ENCODE measurements around the gene THBS2. TPM values are rescaled to one million over a fixed set of nuclear protein-coding genes. Genes with fewer than 3 reads are reported as not detected.
"Not testable (repeated sequence)": the region's sequence is repeated elsewhere in the genome, so short reads cannot be mapped to it uniquely, and the experiment has no call there.

Gene THBS2
- total and polyA plus RNA-seq, 5 donors from 2014 or later = 0.02 TPM; not detected in 4

- no peak overlapping the region for H3K27ac Mint-ChIP-seq
Observed at GRCh38 chr6:169201985-169202384, 51.7 kb downstream of the THBS2 start.

GRCh38 chr6:169200893-169201514, 52.6 kb downstream of the THBS2 start:
- no peak overlapping the region for H3K27ac Mint-ChIP-seq
- no peaks in the 10 kb centered on the region for H3K9me3 Mint-ChIP-seq
- no peak for DNase-seq
- Histone ChIP-seq H3K27me3 (ENCODE audit: control insufficient read depth, insufficient read depth, low read length) (no peaks in the 10 kb centered on the region), H3K36me3 (ENCODE audit: control insufficient read depth, insufficient read depth, low read length) (no peaks in the 10 kb centered on the region), H3K4me1 (ENCODE audit: control insufficient read depth, insufficient read depth, low read length, poor library complexity, severe bottlenecking) (no peaks in the 10 kb centered on the region), H3K4me3 (ENCODE audit: low read depth, low read length) (no peak overlapping the region), H3K27ac (ENCODE audit: insufficient read depth, low read length, poor library complexity, severe bottlenecking) (no peak overlapping the region), H3K9me3 (ENCODE audit: control insufficient read depth in 2 of 2, low read length in 2 of 2) (peaks cover 0 to under 1% of the 10 kb centered on the region in 2 experiments)
- ATAC-seq (ENCODE audit: low read depth in 2 of 2) = no peak
- no peaks in the 10 kb centered on the region for H3K36me3 Mint-ChIP-seq
- no peak overlapping the region for H3K4me3 Mint-ChIP-seq
- H3K27me3 Mint-ChIP-seq = peaks cover 16% of the 10 kb centered on the region
- H3K4me1 Mint-ChIP-seq = no peaks in the 10 kb centered on the region

More at GRCh38 chr6:169201985-169202384, 51.7 kb downstream of the THBS2 start:
- no peaks in the 10 kb centered on the region for H3K36me3 ChIP-seq (ENCODE audit: control insufficient read depth, insufficient read depth, low read length)
- no peak overlapping the region for H3K4me3 ChIP-seq (ENCODE audit: low read depth, low read length)
- peaks cover 0 to 9% of the 10 kb centered on the region in 2 experiments for H3K9me3 ChIP-seq (ENCODE audit: control insufficient read depth in 2 of 2, low read length in 2 of 2)
- H3K4me3 Mint-ChIP-seq = no peak overlapping the region
- no peaks in the 10 kb centered on the region for H3K4me1 ChIP-seq (ENCODE audit: control insufficient read depth, insufficient read depth, low read length, poor library complexity, severe bottlenecking)
- no peak for DNase-seq
- peaks cover 0 to 7% (median 0%) of the 10 kb centered on the region in 7 donors for H3K9me3 Mint-ChIP-seq
- no peaks in the 10 kb centered on the region for H3K4me1 Mint-ChIP-seq
- H3K27me3 ChIP-seq (ENCODE audit: control insufficient read depth, insufficient read depth, low read length) = no peaks in the 10 kb centered on the region
- peaks cover 16% of the 10 kb centered on the region for H3K27me3 Mint-ChIP-seq
- H3K36me3 Mint-ChIP-seq = no peaks in the 10 kb centered on the region
- no peak overlapping the region for H3K27ac ChIP-seq (ENCODE audit: insufficient read depth, low read length, poor library complexity, severe bottlenecking)
- ATAC-seq (ENCODE audit: low read depth in 2 of 2) = no peak

- peaks cover 0 to 1% (median 0%) of the 10 kb centered on the region in 7 donors for H3K9me3 Mint-ChIP-seq
- H3K4me1 ChIP-seq (ENCODE audit: control insufficient read depth, insufficient read depth, low read length, poor library complexity, severe bottlenecking) = no peaks in the 10 kb centered on the region
- H3K27ac Mint-ChIP-seq = no peak overlapping the region
- ATAC-seq (ENCODE audit: low read depth in 2 of 2) (no peak), DNase-seq (no peak)
- H3K27me3 ChIP-seq (ENCODE audit: control insufficient read depth, insufficient read depth, low read length) = no peaks in the 10 kb centered on the region
- no peak overlapping the region for H3K4me3 Mint-ChIP-seq
- no peaks in the 10 kb centered on the region for H3K36me3 Mint-ChIP-seq
- no peak overlapping the region for H3K4me3 ChIP-seq (ENCODE audit: low read depth, low read length)
- no peaks in the 10 kb centered on the region for H3K36me3 ChIP-seq (ENCODE audit: control insufficient read depth, insufficient read depth, low read length)
- no peaks in the 10 kb centered on the region for H3K9me3 ChIP-seq (ENCODE audit: control insufficient read depth in 2 of 2, low read length in 2 of 2)
- H3K4me1 Mint-ChIP-seq = no peaks in the 10 kb centered on the region
- H3K27me3 Mint-ChIP-seq = peaks cover 9% of the 10 kb centered on the region
- H3K27ac ChIP-seq (ENCODE audit: insufficient read depth, low read length, poor library complexity, severe bottlenecking) = no peak overlapping the region
Observed at GRCh38 chr6:169199625-169200335, 53.9 kb downstream of the THBS2 start.

- H3K27me3 ChIP-seq (ENCODE audit: control insufficient read depth, insufficient read depth, low read length) = no peaks in the 10 kb centered on the region
- no peaks in the 10 kb centered on the region for H3K9me3 ChIP-seq (ENCODE audit: control insufficient read depth in 2 of 2, low read length in 2 of 2)
- no peaks in the 10 kb centered on the region for H3K36me3 ChIP-seq (ENCODE audit: control insufficient read depth, insufficient read depth, low read length)
- Mint-ChIP-seq H3K36me3 (no peaks in the 10 kb centered on the region), H3K27me3 (peaks cover 9% of the 10 kb centered on the region), H3K4me1 (no peaks in the 10 kb centered on the region), H3K4me3 (no peak overlapping the region), H3K27ac (no peak overlapping the region), H3K9me3 (peaks cover 0 to 1% (median 0%) of the 10 kb centered on the region in 7 donors)
- DNase-seq = no peak
- no peak overlapping the region for H3K4me3 ChIP-seq (ENCODE audit: low read depth, low read length)
- H3K4me1 ChIP-seq (ENCODE audit: control insufficient read depth, insufficient read depth, low read length, poor library complexity, severe bottlenecking) = no peaks in the 10 kb centered on the region
- ATAC-seq (ENCODE audit: low read depth in 2 of 2) = no peak
- H3K27ac ChIP-seq (ENCODE audit: insufficient read depth, low read length, poor library complexity, severe bottlenecking) = no peak overlapping the region
Observed at GRCh38 chr6:169198885-169199284, 54.8 kb downstream of the THBS2 start.

- not testable (repeated sequence) for H3K36me3 Mint-ChIP-seq; H3K4me1 ChIP-seq (ENCODE audit: control insufficient read depth, insufficient read depth, low read length, poor library complexity, severe bottlenecking); H3K36me3 ChIP-seq (ENCODE audit: control insufficient read depth, insufficient read depth, low read length); ATAC-seq (ENCODE audit: low read depth in 2 of 2); H3K27me3 Mint-ChIP-seq; H3K9me3 Mint-ChIP-seq; H3K4me3 Mint-ChIP-seq; H3K27ac Mint-ChIP-seq; DNase-seq; H3K4me3 ChIP-seq (ENCODE audit: low read depth, low read length); H3K27ac ChIP-seq (ENCODE audit: insufficient read depth, low read length, poor library complexity, severe bottlenecking); H3K9me3 ChIP-seq (ENCODE audit: control insufficient read depth in 2 of 2, low read length in 2 of 2); H3K27me3 ChIP-seq (ENCODE audit: control insufficient read depth, insufficient read depth, low read length); H3K4me1 Mint-ChIP-seq
Observed at GRCh38 chr6:169197929-169198328, 55.7 kb downstream of the THBS2 start.

- not testable (repeated sequence) for H3K27ac Mint-ChIP-seq; H3K27me3 Mint-ChIP-seq; ATAC-seq (ENCODE audit: low read depth in 2 of 2); H3K27ac ChIP-seq (ENCODE audit: insufficient read depth, low read length, poor library complexity, severe bottlenecking); H3K4me1 ChIP-seq (ENCODE audit: control insufficient read depth, insufficient read depth, low read length, poor library complexity, severe bottlenecking); H3K4me3 Mint-ChIP-seq; H3K36me3 Mint-ChIP-seq; H3K36me3 ChIP-seq (ENCODE audit: control insufficient read depth, insufficient read depth, low read length); H3K27me3 ChIP-seq (ENCODE audit: control insufficient read depth, insufficient read depth, low read length); H3K9me3 ChIP-seq (ENCODE audit: control insufficient read depth in 2 of 2, low read length in 2 of 2); DNase-seq; H3K4me1 Mint-ChIP-seq; H3K9me3 Mint-ChIP-seq; H3K4me3 ChIP-seq (ENCODE audit: low read depth, low read length)
Observed at GRCh38 chr6:169196279-169196678, 57.4 kb downstream of the THBS2 start.

GRCh38 chr6:169194737-169195136, 58.9 kb downstream of the THBS2 start:
- Mint-ChIP-seq H3K4me1 (no peaks in the 10 kb centered on the region), H3K27me3 (no peaks in the 10 kb centered on the region), H3K36me3 (no peaks in the 10 kb centered on the region), H3K4me3 (no peak overlapping the region), H3K9me3 (peaks cover 0 to 4% (median 0%) of the 10 kb centered on the region in 7 donors), H3K27ac (no peak overlapping the region)
- DNase-seq (no peak), ATAC-seq (ENCODE audit: low read depth in 2 of 2) (no peak)
- H3K4me1 ChIP-seq (ENCODE audit: control insufficient read depth, insufficient read depth, low read length, poor library complexity, severe bottlenecking) = no peaks in the 10 kb centered on the region
- no peaks in the 10 kb centered on the region for H3K36me3 ChIP-seq (ENCODE audit: control insufficient read depth, insufficient read depth, low read length)
- no peak overlapping the region for H3K4me3 ChIP-seq (ENCODE audit: low read depth, low read length)
- no peak overlapping the region for H3K27ac ChIP-seq (ENCODE audit: insufficient read depth, low read length, poor library complexity, severe bottlenecking)
- no peaks in the 10 kb centered on the region for H3K27me3 ChIP-seq (ENCODE audit: control insufficient read depth, insufficient read depth, low read length)
- H3K9me3 ChIP-seq (ENCODE audit: control insufficient read depth in 2 of 2, low read length in 2 of 2) = no peaks in the 10 kb centered on the region

- H3K4me1 ChIP-seq (ENCODE audit: control insufficient read depth, insufficient read depth, low read length, poor library complexity, severe bottlenecking) = no peaks in the 10 kb centered on the region
- ATAC-seq (ENCODE audit: low read depth in 2 of 2) (no peak), DNase-seq (no peak)
- no peaks in the 10 kb centered on the region for H3K4me1 Mint-ChIP-seq
- no peaks in the 10 kb centered on the region for H3K9me3 ChIP-seq (ENCODE audit: control insufficient read depth in 2 of 2, low read length in 2 of 2)
- no peak overlapping the region for H3K27ac Mint-ChIP-seq
- H3K36me3 ChIP-seq (ENCODE audit: control insufficient read depth, insufficient read depth, low read length) = no peaks in the 10 kb centered on the region
- peaks cover 0 to 4% (median 0%) of the 10 kb centered on the region in 7 donors for H3K9me3 Mint-ChIP-seq
- no peaks in the 10 kb centered on the region for H3K27me3 ChIP-seq (ENCODE audit: control insufficient read depth, insufficient read depth, low read length)
- no peaks in the 10 kb centered on the region for H3K27me3 Mint-ChIP-seq
- no peak overlapping the region for H3K4me3 Mint-ChIP-seq
- H3K36me3 Mint-ChIP-seq = no peaks in the 10 kb centered on the region
- H3K27ac ChIP-seq (ENCODE audit: insufficient read depth, low read length, poor library complexity, severe bottlenecking) = no peak overlapping the region
- H3K4me3 ChIP-seq (ENCODE audit: low read depth, low read length) = no peak overlapping the region
Observed at GRCh38 chr6:169190970-169191369, 62.7 kb downstream of the THBS2 start.
